Ectodermal cell (in vitro differentiated cells): Measurements from ENCODE around the gene PPP2R2C.

Source experiments
- H3K27ac ChIP-seq: 2 replicates; pipeline ENCODE4 v1.7.0; 2013; ENCODE audit warnings: mild to moderate bottlenecking, low read depth, low read length; ENCODE audit not compliant: insufficient read depth, poor library complexity, severe bottlenecking
- H3K27me3 ChIP-seq: 2 replicates; pipeline ENCODE4 v1.7.0; 2013; ENCODE audit warnings: mild to moderate bottlenecking, low read length; ENCODE audit not compliant: insufficient read depth, control insufficient read depth, poor library complexity, severe bottlenecking
- H3K36me3 ChIP-seq: one replicate; pipeline ENCODE4 v1.7.0; 2013; ENCODE audit warnings: low read length; ENCODE audit not compliant: control insufficient read depth, insufficient read depth
- H3K4me1 ChIP-seq: one replicate; pipeline ENCODE4 v1.7.0; 2013; ENCODE audit warnings: low read length; ENCODE audit not compliant: control insufficient read depth, insufficient read depth
- H3K4me3 ChIP-seq: 2 replicates; pipeline ENCODE4 v1.7.0; 2013; ENCODE audit warnings: low read depth, low read length, control low read depth; ENCODE audit not compliant: insufficient read depth
- H3K9me3 ChIP-seq: 2 replicates; pipeline ENCODE4 v1.7.0; 2013; ENCODE audit warnings: mild to moderate bottlenecking, low read length, moderate library complexity; ENCODE audit not compliant: control insufficient read depth
- WGBS, 2 experiments: methylation state at CpG; one replicate each; pipeline ENCODE4 v1.1.7; 2013; ENCODE audit warnings: missing lambda C conversion rate in 2 of 2; 5-methylcytosine and 5-hydroxymethylcytosine counted together

Gene PPP2R2C

GRCh38 chr4:6441202-6441582 lies 31.2 kb downstream of the PPP2R2C start:
- peaks cover 6% of the 10 kb centered on the region for H3K4me1 ChIP-seq
- no peak overlapping the region for H3K27ac ChIP-seq
- no peak overlapping the region for H3K4me3 ChIP-seq
- no peaks in the 10 kb centered on the region for H3K27me3 ChIP-seq
- no peaks in the 10 kb centered on the region for H3K36me3 ChIP-seq
- WGBS, 2 experiments: 86 to 88% methylated on average over 6 of the region's 6 CpGs
- no peaks in the 10 kb centered on the region for H3K9me3 ChIP-seq

GRCh38 chr4:6440506-6441201 lies 31.8 kb downstream of the PPP2R2C start:
- H3K27me3 ChIP-seq: no peaks in the 10 kb centered on the region
- no peak overlapping the region for H3K4me3 ChIP-seq
- H3K27ac ChIP-seq: no peak overlapping the region
- no peaks in the 10 kb centered on the region for H3K36me3 ChIP-seq
- H3K4me1 ChIP-seq: peaks cover 1% of the 10 kb centered on the region
- no peaks in the 10 kb centered on the region for H3K9me3 ChIP-seq
- WGBS, 2 experiments: 60 to 62% methylated on average over 8 of the region's 8 CpGs

DNA sequence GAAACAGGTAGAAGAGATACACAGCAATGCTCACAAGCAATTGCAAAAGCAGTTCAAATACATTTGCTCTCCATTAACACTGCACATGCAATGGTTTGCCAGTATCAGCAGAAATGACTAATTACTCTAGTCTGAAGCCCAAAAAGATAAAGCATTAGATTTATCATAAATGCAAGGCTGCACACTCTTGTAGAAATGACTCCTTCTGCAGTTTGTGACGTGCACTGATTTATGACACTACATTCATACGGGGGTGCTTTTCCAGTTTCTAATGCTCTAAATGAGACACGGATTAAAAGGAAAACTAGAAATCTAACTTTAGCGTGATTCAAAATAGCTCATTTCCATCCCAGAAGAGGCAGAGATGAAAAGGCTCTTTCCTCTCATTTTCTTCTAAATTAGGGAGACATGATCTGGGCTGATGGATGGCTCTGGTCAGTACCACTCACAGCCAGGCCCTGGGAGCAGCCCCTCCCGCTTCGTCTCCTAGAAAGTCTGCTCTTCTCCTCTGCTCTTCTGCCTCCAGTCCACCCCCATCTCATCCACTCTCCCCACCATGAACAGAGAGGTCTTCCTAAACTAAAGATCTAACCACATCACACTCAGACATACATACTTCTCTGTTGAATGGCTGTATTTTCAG lies 33.2 kb downstream of the PPP2R2C start:
- H3K9me3 ChIP-seq: no peaks in the 10 kb centered on the region
- H3K4me1 ChIP-seq: no peaks in the 10 kb centered on the region
- no peaks in the 10 kb centered on the region for H3K27me3 ChIP-seq
- 90 to 94% methylated on average over 6 of the region's 6 CpGs for WGBS, 2 experiments
- no peak overlapping the region for H3K27ac ChIP-seq
- H3K4me3 ChIP-seq: no peak overlapping the region
- H3K36me3 ChIP-seq: no peaks in the 10 kb centered on the region

DNA sequence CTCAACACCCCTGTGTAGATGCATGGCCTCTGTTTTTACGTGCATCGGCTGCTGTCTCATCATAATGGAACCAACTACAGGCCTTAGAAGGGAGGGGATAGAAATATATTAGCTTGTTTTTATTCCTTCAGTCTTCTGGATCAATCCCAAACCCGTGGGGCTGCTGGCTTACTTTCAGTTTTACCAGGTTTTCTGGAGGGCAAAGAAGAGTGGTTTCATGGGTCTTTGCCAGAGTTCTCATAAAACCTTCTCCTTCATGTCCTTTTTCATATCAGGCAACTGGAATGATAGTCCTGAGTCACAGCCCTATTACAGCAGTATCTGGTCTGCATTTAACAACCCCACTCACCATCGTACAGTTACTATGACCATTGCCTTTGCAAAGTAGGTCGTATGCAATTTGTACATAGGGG lies 34.6 kb downstream of the PPP2R2C start:
- Histone ChIP-seq H3K4me1 (no peaks in the 10 kb centered on the region), H3K36me3 (no peaks in the 10 kb centered on the region), H3K4me3 (no peak overlapping the region), H3K27me3 (no peaks in the 10 kb centered on the region), H3K27ac (no peak overlapping the region), H3K9me3 (no peaks in the 10 kb centered on the region)
- WGBS, 2 experiments: 89 to 91% methylated on average over 5 of the region's 5 CpGs

DNA sequence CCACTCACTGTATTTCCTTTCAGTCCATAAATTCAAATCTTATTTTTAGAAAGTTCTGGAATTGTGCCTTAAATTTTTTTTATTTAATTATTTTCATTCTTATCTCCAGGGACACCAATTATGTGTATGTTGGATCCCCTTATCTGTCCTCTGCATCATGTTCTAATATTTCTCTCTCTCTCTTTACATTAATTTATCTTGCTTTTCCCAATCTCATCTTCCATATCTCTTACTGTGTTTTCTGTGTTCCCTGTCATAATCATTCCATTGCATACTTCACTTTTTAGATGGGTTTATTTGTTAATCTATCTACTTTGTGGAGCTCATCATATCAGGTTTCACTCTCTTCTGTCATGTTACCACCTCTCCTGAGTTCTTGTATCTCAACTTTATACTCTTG lies 37.4 kb downstream of the PPP2R2C start:
- Histone ChIP-seq H3K27me3 (no peaks in the 10 kb centered on the region), H3K27ac (no peak overlapping the region), H3K36me3 (no peaks in the 10 kb centered on the region), H3K4me1 (no peaks in the 10 kb centered on the region), H3K4me3 (no peak overlapping the region), H3K9me3 (no peaks in the 10 kb centered on the region)

DNA sequence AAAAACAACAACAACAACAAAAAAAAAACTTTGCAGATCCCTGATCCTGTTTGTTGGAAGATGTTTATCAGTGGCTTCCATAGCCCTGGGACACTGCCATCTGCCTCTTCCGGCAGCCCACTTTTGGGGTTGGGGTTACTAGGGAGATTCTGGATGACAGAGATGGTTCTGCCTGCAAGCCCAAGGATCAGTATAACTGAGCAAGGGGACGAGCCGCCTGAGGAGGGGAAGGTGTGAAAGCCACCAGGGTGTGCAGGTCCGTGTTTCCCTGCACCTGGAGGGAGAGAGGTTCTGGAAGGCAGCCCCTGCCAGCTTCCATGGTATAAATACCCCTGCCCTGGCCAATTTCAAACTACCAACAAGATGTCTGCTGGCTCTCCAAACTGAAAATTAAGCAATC lies 41.5 kb downstream of the PPP2R2C start:
- Histone ChIP-seq H3K27me3 (no peaks in the 10 kb centered on the region), H3K27ac (no peak overlapping the region), H3K4me1 (no peaks in the 10 kb centered on the region), H3K36me3 (no peaks in the 10 kb centered on the region), H3K9me3 (no peaks in the 10 kb centered on the region), H3K4me3 (no peak overlapping the region)
- 86 to 92% methylated on average over 4 of the region's 4 CpGs for WGBS, 2 experiments

DNA sequence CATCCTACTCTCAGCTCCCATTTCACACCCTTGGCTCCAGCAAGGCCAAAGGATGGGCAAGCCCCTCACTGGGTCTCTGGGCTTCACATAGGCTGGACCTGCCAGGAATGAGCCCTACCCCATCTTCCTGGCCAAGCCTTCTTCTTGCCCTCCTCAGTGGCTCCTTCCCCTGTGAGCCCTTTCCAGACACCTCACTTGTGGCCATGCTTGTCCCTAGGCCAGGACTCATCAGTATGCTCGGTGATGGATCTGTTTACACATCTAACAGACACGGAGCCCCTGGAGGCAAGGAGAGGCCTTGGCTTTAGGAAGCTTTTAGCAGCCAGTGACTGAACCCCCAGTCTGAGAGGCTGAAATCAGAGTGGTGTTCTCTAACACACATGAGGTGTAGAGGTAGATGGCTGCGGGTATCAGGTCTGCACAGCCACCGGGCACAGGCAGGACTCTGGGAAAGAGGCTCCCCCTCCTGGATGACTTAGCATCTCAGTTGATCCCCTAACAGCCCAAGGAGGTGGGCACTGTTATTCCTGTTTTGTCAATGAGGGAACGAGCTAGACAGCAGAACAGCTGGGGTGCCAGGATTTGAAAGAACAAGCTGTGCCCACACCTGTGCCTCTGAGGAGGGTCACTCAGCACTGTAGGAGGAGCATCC lies 44.8 kb downstream of the PPP2R2C start:
- Histone ChIP-seq H3K27me3 (no peaks in the 10 kb centered on the region), H3K9me3 (no peaks in the 10 kb centered on the region), H3K4me1 (no peaks in the 10 kb centered on the region), H3K27ac (no peak overlapping the region), H3K36me3 (no peaks in the 10 kb centered on the region), H3K4me3 (no peak overlapping the region)
- 69 to 72% methylated on average over 5 of the region's 5 CpGs for WGBS, 2 experiments

DNA sequence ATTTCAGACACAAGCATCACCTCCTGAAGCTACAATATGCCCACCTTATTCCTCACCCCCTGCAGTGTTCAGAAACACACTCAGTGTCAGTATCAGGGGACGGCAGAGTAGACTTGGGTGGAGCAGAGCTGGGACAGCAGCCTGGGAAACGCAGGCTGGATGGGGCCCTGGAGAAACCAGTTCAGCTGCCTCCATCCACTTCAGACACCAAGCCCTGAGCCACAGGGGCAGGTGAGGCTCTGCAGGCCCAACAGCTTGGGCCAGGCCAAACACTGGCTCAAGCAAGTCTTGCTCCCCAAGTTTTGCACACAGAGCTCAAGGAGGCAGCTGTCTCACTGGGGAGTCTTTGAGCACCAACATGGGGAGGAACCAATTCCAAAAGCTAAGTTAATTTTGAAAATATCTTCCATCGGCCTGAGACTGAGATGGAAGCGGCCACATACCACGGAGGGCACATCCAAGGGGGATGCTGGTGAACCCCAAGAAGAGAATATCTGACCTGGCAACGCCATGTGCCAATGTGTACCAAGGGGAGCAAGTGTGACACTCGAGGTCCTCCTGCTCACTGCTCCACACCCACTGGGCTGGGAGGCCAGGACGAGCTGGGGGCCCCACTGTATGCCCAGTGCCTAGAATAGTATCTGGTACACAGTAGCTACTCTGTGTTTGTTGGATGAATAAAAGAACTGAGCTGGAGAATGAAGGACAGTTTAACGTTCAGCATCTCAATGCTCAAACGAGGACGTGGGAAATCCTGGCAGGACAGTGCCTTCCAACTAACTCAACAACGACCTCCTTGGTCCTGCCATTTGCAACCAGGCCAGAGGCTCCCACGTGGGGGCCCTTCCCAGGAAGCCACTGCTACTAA lies 45.6 kb downstream of the PPP2R2C start:
- 87 to 90% methylated on average over 12 of the region's 13 CpGs for WGBS, 2 experiments
- Histone ChIP-seq H3K4me1 (no peaks in the 10 kb centered on the region), H3K27ac (no peak overlapping the region), H3K4me3 (no peak overlapping the region), H3K9me3 (no peaks in the 10 kb centered on the region), H3K27me3 (no peaks in the 10 kb centered on the region), H3K36me3 (no peaks in the 10 kb centered on the region)

DNA sequence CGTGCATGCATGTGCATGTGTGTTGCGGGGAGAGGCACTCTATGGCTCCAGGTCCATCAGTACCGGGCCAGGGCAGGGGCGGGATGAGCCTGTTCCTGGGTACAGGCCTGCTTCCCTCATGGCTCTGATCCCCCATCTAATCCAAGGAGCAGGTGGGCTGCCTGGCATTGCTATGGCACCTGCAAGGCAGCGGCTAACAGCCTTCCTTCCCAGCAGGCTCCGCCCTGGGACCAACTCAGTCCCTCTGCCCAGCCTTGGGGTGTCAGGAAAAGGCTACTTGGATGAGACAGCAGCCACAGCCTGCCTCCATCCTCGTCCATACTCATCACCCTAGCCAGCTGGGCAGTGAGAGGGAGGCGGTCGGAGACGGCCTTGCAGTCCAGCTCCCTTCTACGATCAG lies 46.5 kb downstream of the PPP2R2C start:
- H3K9me3 ChIP-seq: no peaks in the 10 kb centered on the region
- no peak overlapping the region for H3K27ac ChIP-seq
- no peaks in the 10 kb centered on the region for H3K4me1 ChIP-seq
- H3K4me3 ChIP-seq: no peak overlapping the region
- no peaks in the 10 kb centered on the region for H3K27me3 ChIP-seq
- no peaks in the 10 kb centered on the region for H3K36me3 ChIP-seq
- WGBS, 2 experiments: 92% methylated on average over 11 of the region's 11 CpGs

GRCh38 chr4:6425336-6425735 lies 47.1 kb downstream of the PPP2R2C start:
- WGBS, 2 experiments: 78 to 84% methylated on average over 5 of the region's 5 CpGs
- H3K9me3 ChIP-seq: no peaks in the 10 kb centered on the region
- H3K4me3 ChIP-seq: no peak overlapping the region
- H3K36me3 ChIP-seq: no peaks in the 10 kb centered on the region
- H3K27me3 ChIP-seq: no peaks in the 10 kb centered on the region
- H3K27ac ChIP-seq: no peak overlapping the region
- H3K4me1 ChIP-seq: no peaks in the 10 kb centered on the region
